Natural killer cell (primary cell): Measurements from ENCODE around the gene OSGEP. TPM values are rescaled to one million over a fixed set of nuclear protein-coding genes. Genes with fewer than 3 reads are reported as not detected.
A peak's percentile ranks its signal among the peaks of the same experiment; 100 is the strongest.

Experiments
- ATAC-seq, 3 donors: fragments of 150-1000 bp in 2 of 3; fragments of 200-7000 bp in 1 of 3; cut with Tn5 transposase; 1 replicate in 1 of 3; 2 replicates in 2 of 3; pipeline ENCODE4 v1.10.0; 2021; ENCODE audit warnings: mild to moderate bottlenecking in 2 of 3, moderate library complexity in 2 of 3
- DNase-seq, 2 donors: peaks; one replicate each; pipeline versions ENCODE4 v3.0.0 to v3.0.0-alpha.2; 2013 to 2021; ENCODE audit warnings: mixed read lengths in 1 of 2
- H3K27ac ChIP-seq: one replicate; pipeline ENCODE4 v1.5.1; 2013; ENCODE audit warnings: mild to moderate bottlenecking, low read length
- H3K27me3 ChIP-seq: one replicate; pipeline ENCODE4 v1.6.1; 2013; ENCODE audit warnings: low read length; ENCODE audit not compliant: control insufficient read depth, insufficient read depth
- H3K36me3 ChIP-seq: one replicate; pipeline ENCODE4 v1.6.1; 2013; ENCODE audit warnings: low read length; ENCODE audit not compliant: control insufficient read depth, insufficient read depth
- H3K4me1 ChIP-seq: one replicate; pipeline ENCODE4 v1.6.1; 2013; ENCODE audit warnings: low read length; ENCODE audit not compliant: control insufficient read depth, insufficient read depth
- H3K4me3 ChIP-seq: one replicate; pipeline ENCODE4 v1.5.1; 2013; ENCODE audit warnings: low read length
- H3K9me3 ChIP-seq: one replicate; pipeline ENCODE4 v1.6.1; 2013; ENCODE audit warnings: low read length; ENCODE audit not compliant: control insufficient read depth, insufficient read depth
- H3K27ac Mint-ChIP-seq, 2 donors: one replicate each; pipeline ENCODE4 v1.8.0; 2022; ENCODE audit warnings: mild to moderate bottlenecking in 2 of 2, mixed read lengths in 2 of 2, moderate library complexity in 1 of 2
- H3K27me3 Mint-ChIP-seq, 2 donors: one replicate each; pipeline ENCODE4 v1.8.0; 2022; ENCODE audit warnings: low read depth in 2 of 2, mixed read lengths in 2 of 2
- H3K36me3 Mint-ChIP-seq: one replicate; pipeline ENCODE4 v1.8.0; 2022; ENCODE audit warnings: mixed read lengths
- H3K4me1 Mint-ChIP-seq, 2 donors: one replicate each; pipeline ENCODE4 v1.8.0; 2022; ENCODE audit warnings: mixed read lengths in 2 of 2
- H3K4me3 Mint-ChIP-seq: one replicate; pipeline ENCODE4 v1.8.0; 2022; ENCODE audit warnings: mild to moderate bottlenecking, moderate library complexity, mixed read lengths
- H3K9me3 Mint-ChIP-seq, 2 donors: one replicate each; pipeline ENCODE4 v1.8.0; 2022; ENCODE audit warnings: mixed read lengths in 2 of 2
- WGBS: methylation state at CpG from one replicate; pipeline ENCODE4 v1.1.7; 2013; ENCODE audit warnings: missing lambda C conversion rate; ENCODE audit not compliant: insufficient coverage; 5-methylcytosine and 5-hydroxymethylcytosine counted together
- intact Hi-C: fragments of 100-400 bp; cut with micrococcal nuclease; formaldehyde crosslinking; loops from one replicate; pipeline ENCODE4 v1.14.2; 2022
- total RNA-seq, 4 donors: library from RNA; stranded (reverse); fragments of 120-200 nt in 1 of 4; gene quantifications; one replicate each; pipeline versions ENCODE4 v1.2.3 to v1.2.4, GENCODE V29; 2013 to 2022
- TF ChIP-seq, protein P1 (sequence below): fragments of 200-600 bp; IDR thresholded peaks from one replicate; pipeline ENCODE4 v1.8.0; 2022; ENCODE audit warnings: antibody characterized with exemption

The OSGEP gene
- total RNA-seq, 3 donors from 2014 or later (not counting 1 experiment from before 2014, with no cell fraction given), result 60.1 to 65.4 (median 63.3) TPM

DNA sequence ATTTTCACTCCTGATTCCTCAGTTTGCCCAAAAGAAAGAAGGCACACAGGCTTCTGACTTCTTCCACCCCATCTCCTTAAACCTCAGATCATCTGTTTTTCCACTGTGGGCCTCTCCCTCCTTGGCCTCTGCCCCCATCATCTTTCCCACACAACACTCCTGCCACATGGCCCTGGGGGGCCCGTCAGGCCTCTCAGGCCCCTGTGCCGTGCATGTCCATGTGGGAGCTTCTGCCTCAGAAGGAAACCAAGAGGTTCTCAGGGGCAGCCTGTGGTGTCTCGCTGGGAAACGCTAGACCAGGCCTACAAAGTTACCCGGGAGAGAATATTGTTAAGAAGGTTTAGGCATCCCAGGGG lies 26.6 kb downstream of the OSGEP start:
- no peaks in the 10 kb centered on the region for H3K9me3 ChIP-seq
- H3K4me3 ChIP-seq, result no peak overlapping the region
- peaks cover 34% of the 10 kb centered on the region for H3K4me1 ChIP-seq
- Mint-ChIP-seq H3K9me3 (no peaks in the 10 kb centered on the region), H3K4me1 (peaks cover 23 to 28% of the 10 kb centered on the region in 2 donors), H3K27ac (peak overlapping the region; percentile 74 to 76), H3K4me3 (peak overlapping the region; percentile 54), H3K36me3 (no peaks in the 10 kb centered on the region), H3K27me3 (no peaks in the 10 kb centered on the region)
- no peaks in the 10 kb centered on the region for H3K36me3 ChIP-seq
- DNase-seq (no peak), ATAC-seq (peak in 1 of 3 donors; percentile 17)
- H3K27ac ChIP-seq, result peak overlapping the region; percentile 60
- H3K27me3 ChIP-seq, result no peaks in the 10 kb centered on the region
- 40% methylated on average over 5 of the region's 5 CpGs for WGBS
- TF ChIP-seq, protein P1, sequence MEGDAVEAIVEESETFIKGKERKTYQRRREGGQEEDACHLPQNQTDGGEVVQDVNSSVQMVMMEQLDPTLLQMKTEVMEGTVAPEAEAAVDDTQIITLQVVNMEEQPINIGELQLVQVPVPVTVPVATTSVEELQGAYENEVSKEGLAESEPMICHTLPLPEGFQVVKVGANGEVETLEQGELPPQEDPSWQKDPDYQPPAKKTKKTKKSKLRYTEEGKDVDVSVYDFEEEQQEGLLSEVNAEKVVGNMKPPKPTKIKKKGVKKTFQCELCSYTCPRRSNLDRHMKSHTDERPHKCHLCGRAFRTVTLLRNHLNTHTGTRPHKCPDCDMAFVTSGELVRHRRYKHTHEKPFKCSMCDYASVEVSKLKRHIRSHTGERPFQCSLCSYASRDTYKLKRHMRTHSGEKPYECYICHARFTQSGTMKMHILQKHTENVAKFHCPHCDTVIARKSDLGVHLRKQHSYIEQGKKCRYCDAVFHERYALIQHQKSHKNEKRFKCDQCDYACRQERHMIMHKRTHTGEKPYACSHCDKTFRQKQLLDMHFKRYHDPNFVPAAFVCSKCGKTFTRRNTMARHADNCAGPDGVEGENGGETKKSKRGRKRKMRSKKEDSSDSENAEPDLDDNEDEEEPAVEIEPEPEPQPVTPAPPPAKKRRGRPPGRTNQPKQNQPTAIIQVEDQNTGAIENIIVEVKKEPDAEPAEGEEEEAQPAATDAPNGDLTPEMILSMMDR, result no peak
- intact Hi-C loops, result no loop called here

DNA sequence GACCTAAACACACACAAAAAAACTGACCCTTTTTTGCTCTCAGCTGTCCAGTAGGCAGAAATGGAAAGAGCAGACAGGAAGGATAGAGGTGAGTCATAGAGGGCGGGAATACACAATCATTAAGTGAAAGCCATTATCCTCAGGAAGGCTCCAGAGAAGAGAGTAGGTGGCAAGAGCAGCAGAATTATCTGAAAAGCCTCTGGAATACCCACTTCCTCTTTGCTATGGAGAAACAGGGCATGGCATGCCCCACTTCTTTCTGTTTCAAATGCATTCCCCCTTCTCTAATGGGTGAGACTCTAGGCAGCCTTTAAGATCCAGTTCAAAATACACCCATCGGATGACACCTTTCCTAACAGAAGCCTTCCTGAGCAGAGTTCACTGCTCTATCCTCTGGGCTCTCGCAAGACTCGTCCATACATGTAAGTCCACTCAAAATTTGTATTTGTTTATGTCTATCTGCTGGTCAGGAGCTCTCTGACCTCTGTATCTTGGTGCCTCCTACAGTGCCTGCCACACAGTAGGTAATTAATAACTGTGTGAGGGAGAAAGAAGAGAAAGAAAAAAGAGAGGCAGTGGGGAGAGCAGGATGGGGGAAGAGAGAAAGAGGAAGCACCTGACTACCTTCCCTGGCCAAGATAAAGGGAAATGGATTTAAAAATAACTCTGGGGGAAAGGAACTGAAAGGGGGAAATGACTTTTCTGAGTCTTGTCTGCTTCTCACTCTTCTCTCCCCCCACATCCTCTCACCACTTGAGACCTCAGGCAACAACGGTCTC lies 27.2 kb downstream of the OSGEP start:
- H3K27me3 Mint-ChIP-seq, result no peaks in the 10 kb centered on the region
- Histone ChIP-seq H3K27ac (peak overlapping the region; percentile 60), H3K4me3 (no peak overlapping the region), H3K9me3 (no peaks in the 10 kb centered on the region), H3K4me1 (peaks cover 34% of the 10 kb centered on the region), H3K27me3 (no peaks in the 10 kb centered on the region), H3K36me3 (no peaks in the 10 kb centered on the region)
- 32% methylated on average over 5 of the region's 5 CpGs for WGBS
- H3K4me1 Mint-ChIP-seq, result peaks cover 23 to 28% of the 10 kb centered on the region in 2 donors
- H3K9me3 Mint-ChIP-seq, result no peaks in the 10 kb centered on the region
- peak in 1 of 2 donors; percentile 21 for DNase-seq
- intact Hi-C loops, result no loop called here
- H3K36me3 Mint-ChIP-seq, result no peaks in the 10 kb centered on the region
- ATAC-seq, result peak in 2 of 3 donors; percentile 58
- TF ChIP-seq, protein P1, result no peak
- peak overlapping the region; percentile 54 for H3K4me3 Mint-ChIP-seq
- H3K27ac Mint-ChIP-seq, result peak overlapping the region; percentile 74 to 76

DNA sequence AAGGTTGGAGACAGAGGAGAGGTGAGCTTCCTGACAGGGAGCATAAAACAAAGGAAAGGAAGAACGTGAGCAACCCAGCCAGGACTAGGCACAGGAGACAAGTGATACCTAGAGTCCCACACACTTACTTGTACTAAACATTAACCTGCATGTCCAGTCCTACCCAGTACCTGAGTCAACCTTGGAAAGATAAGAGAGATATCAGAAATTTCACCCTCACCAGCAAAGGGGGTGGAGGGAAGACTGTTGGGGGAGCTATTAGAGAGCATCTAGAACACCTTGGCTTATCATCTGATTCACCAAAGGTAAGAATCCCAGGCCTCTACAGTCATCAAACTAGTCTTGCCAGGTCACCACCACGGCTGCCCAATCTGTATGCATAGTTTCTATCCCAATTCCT lies 29.8 kb downstream of the OSGEP start:
- H3K4me1 ChIP-seq, result peaks cover 27% of the 10 kb centered on the region
- 44% methylated on average over 2 of the region's 2 CpGs for WGBS
- no peak overlapping the region for H3K27ac Mint-ChIP-seq
- no peaks in the 10 kb centered on the region for H3K27me3 Mint-ChIP-seq
- no peak overlapping the region for H3K4me3 ChIP-seq
- no peaks in the 10 kb centered on the region for H3K36me3 Mint-ChIP-seq
- TF ChIP-seq, protein P1, result no peak
- no peak overlapping the region for H3K27ac ChIP-seq
- no peak for ATAC-seq
- H3K36me3 ChIP-seq, result no peaks in the 10 kb centered on the region
- peaks cover 23 to 26% of the 10 kb centered on the region in 2 donors for H3K4me1 Mint-ChIP-seq
- intact Hi-C loops, result no loop called here
- no peaks in the 10 kb centered on the region for H3K9me3 Mint-ChIP-seq
- no peak for DNase-seq
- no peaks in the 10 kb centered on the region for H3K27me3 ChIP-seq
- H3K9me3 ChIP-seq, result no peaks in the 10 kb centered on the region
- no peak overlapping the region for H3K4me3 Mint-ChIP-seq

DNA sequence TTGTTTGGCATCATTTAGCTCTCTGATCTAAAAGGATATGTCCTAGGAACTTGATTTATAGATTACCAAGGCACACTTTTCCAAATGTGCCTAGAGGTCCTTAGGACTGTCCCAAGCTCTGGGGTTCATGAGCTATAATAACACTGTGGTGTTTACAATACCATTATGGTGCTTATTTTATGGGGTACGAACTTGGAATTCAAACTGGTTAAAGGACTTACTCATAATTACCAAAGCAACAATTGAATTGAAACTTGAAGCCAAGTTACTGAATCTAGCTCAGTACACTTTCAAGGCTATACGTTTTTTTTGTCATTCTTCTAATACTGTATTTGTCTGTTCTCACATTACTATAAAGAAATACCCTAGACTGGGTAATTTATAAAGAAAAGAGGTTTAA lies 31.7 kb downstream of the OSGEP start:
- H3K4me3 ChIP-seq, result no peak overlapping the region
- no peaks in the 10 kb centered on the region for H3K36me3 ChIP-seq
- DNase-seq (no peak), ATAC-seq (no peak)
- no peak overlapping the region for H3K4me3 Mint-ChIP-seq
- peaks cover 8% of the 10 kb centered on the region for H3K4me1 ChIP-seq
- H3K27ac ChIP-seq, result no peak overlapping the region
- no peaks in the 10 kb centered on the region for H3K27me3 Mint-ChIP-seq
- TF ChIP-seq, protein P1, result no peak
- no peaks in the 10 kb centered on the region for H3K9me3 ChIP-seq
- intact Hi-C loops, result no loop called here
- H3K9me3 Mint-ChIP-seq, result no peaks in the 10 kb centered on the region
- H3K27ac Mint-ChIP-seq, result no peak overlapping the region
- WGBS, result 100% methylated on average over 1 of the region's 2 CpGs
- peaks cover 9% of the 10 kb centered on the region in 2 donors for H3K4me1 Mint-ChIP-seq
- H3K27me3 ChIP-seq, result no peaks in the 10 kb centered on the region
- no peaks in the 10 kb centered on the region for H3K36me3 Mint-ChIP-seq
